Osteoblast (primary cell): ENCODE results near the gene NDUFB1. TPM values are rescaled to one million over a fixed set of nuclear protein-coding genes. Genes with fewer than 3 reads are reported as not detected.

Experiments used
- DNase-seq: peaks from one replicate; pipeline ENCODE4 v3.0.0; 2011; ENCODE audit warnings: low spot score, mixed read lengths; ENCODE audit not compliant: insufficient read length; ENCODE audit errors: missing footprints
- H2AFZ ChIP-seq: 2 replicates; pipeline ENCODE4 v1.6.0; 2011; ENCODE audit warnings: mild to moderate bottlenecking, low read length
- H3K27ac ChIP-seq: 2 replicates; pipeline ENCODE4 v1.5.1; 2011; ENCODE audit warnings: mild to moderate bottlenecking, low read depth, low read length, moderate library complexity
- H3K27me3 ChIP-seq: 2 replicates; pipeline ENCODE4 v1.6.0; 2012; ENCODE audit warnings: mild to moderate bottlenecking, control low read depth, inconsistent platforms, low read length, moderate library complexity; ENCODE audit not compliant: insufficient read depth
- H3K36me3 ChIP-seq: 2 replicates; pipeline ENCODE4 v1.5.1; 2011; ENCODE audit warnings: mild to moderate bottlenecking, low read length, control low read depth, moderate library complexity; ENCODE audit not compliant: insufficient read depth
- H3K4me1 ChIP-seq: 2 replicates; pipeline ENCODE4 v1.5.1; 2011; ENCODE audit warnings: mild to moderate bottlenecking, low read length, control low read depth, moderate library complexity; ENCODE audit not compliant: insufficient read depth
- H3K4me2 ChIP-seq: 2 replicates; pipeline ENCODE4 v1.6.0; 2011; ENCODE audit warnings: mild to moderate bottlenecking, low read length; ENCODE audit not compliant: insufficient read depth
- H3K4me3 ChIP-seq: fragments of 200-600 bp; sonication (generic); 3 replicates; pipeline ENCODE4 v1.5.1; 2012; ENCODE audit warnings: mild to moderate bottlenecking, low read length, inconsistent platforms; ENCODE audit not compliant: insufficient read depth
- H3K79me2 ChIP-seq: 2 replicates; pipeline ENCODE4 v1.6.0; 2012; ENCODE audit warnings: mild to moderate bottlenecking, low read length, control low read depth, inconsistent platforms; ENCODE audit not compliant: insufficient read depth
- H3K9me3 ChIP-seq: 2 replicates; pipeline ENCODE4 v1.5.1; 2011; ENCODE audit warnings: low read depth, low read length, control low read depth
- H4K20me1 ChIP-seq: 2 replicates; pipeline ENCODE4 v1.6.0; 2012; ENCODE audit warnings: mild to moderate bottlenecking, low read length, control low read depth; ENCODE audit not compliant: insufficient read depth
- total RNA-seq: library from RNA; depleted of rRNA; stranded (reverse); fragments of >200 nt; gene quantifications from 2 replicates; pipeline ENCODE4 v1.2.3, GENCODE V29; 2012
- TF ChIP-seq, protein P1 (sequence below): IDR thresholded peaks from 2 replicates; pipeline ENCODE4 v1.5.1; 2011; ENCODE audit warnings: mild to moderate bottlenecking, low read depth, low read length, moderate library complexity; ENCODE audit errors: extremely low read depth

NDUFB1 gene
- total RNA-seq, 1 donor = 146 TPM

- H4K20me1 ChIP-seq = peaks cover 26% of the 10 kb centered on the region
- H3K4me3 ChIP-seq = no peak overlapping the region
- no peak for DNase-seq
- H3K9me3 ChIP-seq = no peaks in the 10 kb centered on the region
- H3K36me3 ChIP-seq = no peaks in the 10 kb centered on the region
- no peak overlapping the region for H2AFZ ChIP-seq
- no peak overlapping the region for H3K4me2 ChIP-seq
- H3K27me3 ChIP-seq = no peaks in the 10 kb centered on the region
- H3K27ac ChIP-seq = no peak overlapping the region
- peaks cover 65% of the 10 kb centered on the region for H3K79me2 ChIP-seq
- H3K4me1 ChIP-seq = peaks cover 7% of the 10 kb centered on the region
- TF ChIP-seq, protein P1, sequence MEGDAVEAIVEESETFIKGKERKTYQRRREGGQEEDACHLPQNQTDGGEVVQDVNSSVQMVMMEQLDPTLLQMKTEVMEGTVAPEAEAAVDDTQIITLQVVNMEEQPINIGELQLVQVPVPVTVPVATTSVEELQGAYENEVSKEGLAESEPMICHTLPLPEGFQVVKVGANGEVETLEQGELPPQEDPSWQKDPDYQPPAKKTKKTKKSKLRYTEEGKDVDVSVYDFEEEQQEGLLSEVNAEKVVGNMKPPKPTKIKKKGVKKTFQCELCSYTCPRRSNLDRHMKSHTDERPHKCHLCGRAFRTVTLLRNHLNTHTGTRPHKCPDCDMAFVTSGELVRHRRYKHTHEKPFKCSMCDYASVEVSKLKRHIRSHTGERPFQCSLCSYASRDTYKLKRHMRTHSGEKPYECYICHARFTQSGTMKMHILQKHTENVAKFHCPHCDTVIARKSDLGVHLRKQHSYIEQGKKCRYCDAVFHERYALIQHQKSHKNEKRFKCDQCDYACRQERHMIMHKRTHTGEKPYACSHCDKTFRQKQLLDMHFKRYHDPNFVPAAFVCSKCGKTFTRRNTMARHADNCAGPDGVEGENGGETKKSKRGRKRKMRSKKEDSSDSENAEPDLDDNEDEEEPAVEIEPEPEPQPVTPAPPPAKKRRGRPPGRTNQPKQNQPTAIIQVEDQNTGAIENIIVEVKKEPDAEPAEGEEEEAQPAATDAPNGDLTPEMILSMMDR = no peak
Measured at GRCh38 chr14:92103363-92103989, 18.0 kb downstream of the NDUFB1 start.

GRCh38 chr14:92099802-92100201, 21.7 kb downstream of the NDUFB1 start:
- peaks cover 6% of the 10 kb centered on the region for H3K36me3 ChIP-seq
- H3K79me2 ChIP-seq = peaks cover 75% of the 10 kb centered on the region
- H3K4me1 ChIP-seq = peaks cover under 1% of the 10 kb centered on the region
- H3K4me2 ChIP-seq = no peak overlapping the region
- H3K27me3 ChIP-seq = no peaks in the 10 kb centered on the region
- no peaks in the 10 kb centered on the region for H3K9me3 ChIP-seq
- H2AFZ ChIP-seq = no peak overlapping the region
- H3K4me3 ChIP-seq = no peak overlapping the region
- no peak for DNase-seq
- peaks cover 22% of the 10 kb centered on the region for H4K20me1 ChIP-seq
- H3K27ac ChIP-seq = no peak overlapping the region
- TF ChIP-seq, protein P1 = no peak

GRCh38 chr14:92093320-92093719, 28.2 kb downstream of the NDUFB1 start:
- DNase-seq = no peak
- H3K27ac ChIP-seq = no peak overlapping the region
- no peaks in the 10 kb centered on the region for H3K4me1 ChIP-seq
- H3K36me3 ChIP-seq = peaks cover 8% of the 10 kb centered on the region
- no peaks in the 10 kb centered on the region for H3K9me3 ChIP-seq
- H2AFZ ChIP-seq = no peak overlapping the region
- no peaks in the 10 kb centered on the region for H4K20me1 ChIP-seq
- TF ChIP-seq, protein P1 = peak; percentile 29
- H3K79me2 ChIP-seq = peaks cover 12% of the 10 kb centered on the region
- H3K4me3 ChIP-seq = no peak overlapping the region
- H3K4me2 ChIP-seq = no peak overlapping the region
- no peaks in the 10 kb centered on the region for H3K27me3 ChIP-seq

GRCh38 chr14:92088494-92088893, 33.0 kb downstream of the NDUFB1 start:
- H4K20me1 ChIP-seq = no peaks in the 10 kb centered on the region
- TF ChIP-seq, protein P1 = no peak
- no peak overlapping the region for H3K27ac ChIP-seq
- H3K4me3 ChIP-seq = no peak overlapping the region
- no peaks in the 10 kb centered on the region for H3K27me3 ChIP-seq
- no peak overlapping the region for H3K4me2 ChIP-seq
- no peaks in the 10 kb centered on the region for H3K9me3 ChIP-seq
- no peaks in the 10 kb centered on the region for H3K79me2 ChIP-seq
- no peaks in the 10 kb centered on the region for H3K4me1 ChIP-seq
- H3K36me3 ChIP-seq = peaks cover 15% of the 10 kb centered on the region
- H2AFZ ChIP-seq = no peak overlapping the region
- DNase-seq = no peak
